Measurements from ENCODE around the gene LRRC51. TPM values are rescaled to one million over a fixed set of nuclear protein-coding genes. Genes with fewer than 3 reads are reported as not detected.

Gene LRRC51
- polyA plus RNA-seq, 1 donor from 2014 or later, result 20.8 TPM

- Histone ChIP-seq H3F3A (ENCODE audit: insufficient read depth, low read length, poor library complexity, severe bottlenecking) (no peaks in the 10 kb centered on the region), H3K27ac (ENCODE audit: low read length) (peak overlapping the region; percentile 90), H4K20me1 (ENCODE audit: insufficient read depth) (no peaks in the 10 kb centered on the region), H3K4me3 (ENCODE audit: low read length) (peak overlapping the region; percentile 73), H3K9ac (ENCODE audit: low read length) (peak overlapping the region; percentile 69), H3K79me2 (replicated peaks; ENCODE audit: insufficient read depth, low read length) (peaks cover 20% of the 10 kb centered on the region), H3K36me3 (ENCODE audit: insufficient read depth, low read length) (no peaks in the 10 kb centered on the region), H3K27me3 (ENCODE audit: insufficient read depth, low read depth, low read length) (no peaks in the 10 kb centered on the region), H3K4me2 (ENCODE audit: low read length) (peak overlapping the region; percentile 42), H3K9me2 (ENCODE audit: insufficient read depth, low read length) (no peaks in the 10 kb centered on the region), H2AFZ (ENCODE audit: low read depth, low read length) (peak overlapping the region; percentile 95), H3K9me3 (ENCODE audit: low read length) (no peaks in the 10 kb centered on the region)
- TF ChIP-seq, protein P1, sequence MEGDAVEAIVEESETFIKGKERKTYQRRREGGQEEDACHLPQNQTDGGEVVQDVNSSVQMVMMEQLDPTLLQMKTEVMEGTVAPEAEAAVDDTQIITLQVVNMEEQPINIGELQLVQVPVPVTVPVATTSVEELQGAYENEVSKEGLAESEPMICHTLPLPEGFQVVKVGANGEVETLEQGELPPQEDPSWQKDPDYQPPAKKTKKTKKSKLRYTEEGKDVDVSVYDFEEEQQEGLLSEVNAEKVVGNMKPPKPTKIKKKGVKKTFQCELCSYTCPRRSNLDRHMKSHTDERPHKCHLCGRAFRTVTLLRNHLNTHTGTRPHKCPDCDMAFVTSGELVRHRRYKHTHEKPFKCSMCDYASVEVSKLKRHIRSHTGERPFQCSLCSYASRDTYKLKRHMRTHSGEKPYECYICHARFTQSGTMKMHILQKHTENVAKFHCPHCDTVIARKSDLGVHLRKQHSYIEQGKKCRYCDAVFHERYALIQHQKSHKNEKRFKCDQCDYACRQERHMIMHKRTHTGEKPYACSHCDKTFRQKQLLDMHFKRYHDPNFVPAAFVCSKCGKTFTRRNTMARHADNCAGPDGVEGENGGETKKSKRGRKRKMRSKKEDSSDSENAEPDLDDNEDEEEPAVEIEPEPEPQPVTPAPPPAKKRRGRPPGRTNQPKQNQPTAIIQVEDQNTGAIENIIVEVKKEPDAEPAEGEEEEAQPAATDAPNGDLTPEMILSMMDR (IDR thresholded peaks at IDR 0.05; ENCODE audit: poor library complexity, severe bottlenecking), result peak; percentile 39
- no peak for TF ChIP-seq POLR2AphosphoS5 (IDR thresholded peaks at IDR 0.05)
These were observed 23.1 kb downstream of the LRRC51 start for GRCh38 chr11:72103754-72104167.

DNA sequence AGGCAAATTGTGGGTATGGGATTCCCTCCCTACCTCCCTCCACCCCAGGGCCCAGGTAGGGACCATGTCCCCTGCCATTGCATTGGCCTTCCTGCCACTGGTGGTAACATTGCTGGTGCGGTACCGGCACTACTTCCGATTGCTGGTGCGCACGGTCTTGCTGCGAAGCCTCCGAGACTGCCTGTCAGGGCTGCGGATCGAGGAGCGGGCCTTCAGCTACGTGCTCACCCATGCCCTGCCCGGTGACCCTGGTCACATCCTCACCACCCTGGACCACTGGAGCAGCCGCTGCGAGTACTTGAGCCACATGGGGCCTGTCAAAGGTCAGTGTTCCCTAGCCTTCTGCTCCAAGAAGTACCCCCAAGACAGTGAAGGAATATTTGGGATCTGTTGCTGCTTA, 25.2 kb downstream of the LRRC51 start, which contains the start of gene TOMT:
Gene TOMT, plus strand, starts transcription at position 37 of the 400 bp plus-strand sequence. Its CDS starts 28 bp downstream, at position 65.
- TF ChIP-seq POLR2AphosphoS5 (IDR thresholded peaks at IDR 0.05) (no peak), RAD21 (conservative IDR thresholded peaks at IDR 0.05) (no peak)
- H3K9ac ChIP-seq (ENCODE audit: low read length), result no peak within 1 kb of the TSS
- H2AFZ ChIP-seq (ENCODE audit: low read depth, low read length), result no peak within 1 kb of the TSS
- H3K4me2 ChIP-seq (ENCODE audit: low read length), result no peak within 1 kb of the TSS
- H3K27me3 ChIP-seq (ENCODE audit: insufficient read depth, low read depth, low read length), result no peaks in the 10 kb centered on the region
- no peaks in the 10 kb centered on the region for H3K9me3 ChIP-seq (ENCODE audit: low read length)
- peaks cover 20% of the 10 kb centered on the region for H3K79me2 ChIP-seq (replicated peaks; ENCODE audit: insufficient read depth, low read length)
- no peak within 1 kb of the TSS for H3K27ac ChIP-seq (ENCODE audit: low read length)
- H3K4me3 ChIP-seq (ENCODE audit: low read length), result no peak within 1 kb of the TSS
- no peaks in the 10 kb centered on the region for H3K9me2 ChIP-seq (ENCODE audit: insufficient read depth, low read length)
- no peaks in the 10 kb centered on the region for H3F3A ChIP-seq (ENCODE audit: insufficient read depth, low read length, poor library complexity, severe bottlenecking)
- no peaks in the 10 kb centered on the region for H3K36me3 ChIP-seq (ENCODE audit: insufficient read depth, low read length)
- H4K20me1 ChIP-seq (ENCODE audit: insufficient read depth), result no peaks in the 10 kb centered on the region

DNA sequence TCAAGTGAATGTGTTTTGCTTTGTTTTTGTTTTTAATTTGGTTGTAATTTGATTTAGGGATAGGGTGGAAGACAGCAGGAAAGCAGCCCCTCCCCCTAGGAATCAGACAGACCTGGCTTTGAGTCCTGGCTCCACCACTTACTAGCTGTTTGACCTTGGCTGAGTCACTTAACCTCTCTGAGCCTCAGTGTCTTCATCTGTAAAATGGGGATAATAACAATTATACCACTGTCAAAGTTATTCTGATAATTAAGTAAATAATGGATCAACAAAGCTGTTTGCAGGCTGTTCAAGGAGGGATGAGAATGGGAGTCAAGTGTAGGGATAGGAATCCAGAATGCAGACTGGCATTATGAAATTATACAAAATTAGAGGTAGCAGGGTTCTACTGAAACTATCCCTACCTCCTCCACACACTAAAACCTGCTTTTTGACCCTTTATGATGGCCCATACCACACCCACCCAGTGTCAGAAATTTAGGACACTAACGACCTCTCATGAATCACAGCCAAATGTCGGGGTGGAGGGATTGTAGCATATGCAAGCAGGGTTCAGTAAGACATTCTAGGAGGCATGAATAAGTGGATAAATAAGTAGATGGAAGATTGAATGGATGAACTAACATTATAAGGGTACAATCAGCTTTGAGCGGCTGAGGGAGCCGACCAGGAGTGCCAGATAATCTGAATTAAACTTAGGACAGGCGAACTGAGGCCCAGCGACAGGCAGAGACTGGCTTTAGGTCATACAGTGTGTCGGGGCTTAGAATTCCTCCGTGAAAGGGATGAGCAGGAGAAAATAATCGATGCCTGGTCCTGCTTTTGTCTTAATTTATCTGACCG, 30.9 kb downstream of the LRRC51 start:
- Histone ChIP-seq H3K4me3 (ENCODE audit: low read length) (peak overlapping the region; percentile 73), H3K4me2 (ENCODE audit: low read length) (peak overlapping the region; percentile 96), H2AFZ (ENCODE audit: low read depth, low read length) (peak overlapping the region; percentile 69)

More for the DNA sequence above, 30.9 kb downstream of the LRRC51 start:
- no peak for TF ChIP-seq TAF1 (IDR thresholded peaks at IDR 0.05; ENCODE audit: low read depth)
- TF ChIP-seq EP300 (conservative IDR thresholded peaks at IDR 0.05; ENCODE audit: poor library complexity, severe bottlenecking), result no peak
- TF ChIP-seq SMC3 (conservative IDR thresholded peaks at IDR 0.05; ENCODE audit: poor library complexity), result no peak
- TF ChIP-seq, protein P1 (IDR thresholded peaks at IDR 0.05; ENCODE audit: poor library complexity, severe bottlenecking), result no peak
- no peak for TF ChIP-seq MXI1 (conservative IDR thresholded peaks at IDR 0.05; ENCODE audit: poor library complexity, severe bottlenecking)
- TF ChIP-seq REST (IDR thresholded peaks at IDR 0.05; ENCODE audit: borderline replicate concordance), result no peak
- no peak for TF ChIP-seq EZH2 (IDR thresholded peaks at IDR 0.05; ENCODE audit: borderline replicate concordance, insufficient read depth, low read length, poor library complexity, severe bottlenecking)
- TF ChIP-seq RAD21 (conservative IDR thresholded peaks at IDR 0.05), result no peak
- no peak for TF ChIP-seq POLR2AphosphoS5 (IDR thresholded peaks at IDR 0.05)
- no peaks in the 10 kb centered on the region for H4K20me1 ChIP-seq (ENCODE audit: insufficient read depth)
- no peaks in the 10 kb centered on the region for H3F3A ChIP-seq (ENCODE audit: insufficient read depth, low read length, poor library complexity, severe bottlenecking)
- no peaks in the 10 kb centered on the region for H3K9me2 ChIP-seq (ENCODE audit: insufficient read depth, low read length)
- H3K27ac ChIP-seq (ENCODE audit: low read length), result peak overlapping the region; percentile 99
- H3K27me3 ChIP-seq (ENCODE audit: insufficient read depth, low read depth, low read length), result no peaks in the 10 kb centered on the region
- no peaks in the 10 kb centered on the region for H3K79me2 ChIP-seq (replicated peaks; ENCODE audit: insufficient read depth, low read length)
- no peaks in the 10 kb centered on the region for H3K36me3 ChIP-seq (ENCODE audit: insufficient read depth, low read length)
- peak overlapping the region; percentile 97 for H3K9ac ChIP-seq (ENCODE audit: low read length)
- no peaks in the 10 kb centered on the region for H3K9me3 ChIP-seq (ENCODE audit: low read length)
